GM19395 (cell line): ENCODE data around the gene WDR18.

Source experiments
- ATAC-seq: cut with Tn5 transposase; IDR thresholded peaks from one replicate; pipeline ENCODE4 v1.9.1; 2021; ENCODE audit warnings: mild to moderate bottlenecking, moderate library complexity; ENCODE audit not compliant: unreplicated experiment

WDR18 gene, protein sequence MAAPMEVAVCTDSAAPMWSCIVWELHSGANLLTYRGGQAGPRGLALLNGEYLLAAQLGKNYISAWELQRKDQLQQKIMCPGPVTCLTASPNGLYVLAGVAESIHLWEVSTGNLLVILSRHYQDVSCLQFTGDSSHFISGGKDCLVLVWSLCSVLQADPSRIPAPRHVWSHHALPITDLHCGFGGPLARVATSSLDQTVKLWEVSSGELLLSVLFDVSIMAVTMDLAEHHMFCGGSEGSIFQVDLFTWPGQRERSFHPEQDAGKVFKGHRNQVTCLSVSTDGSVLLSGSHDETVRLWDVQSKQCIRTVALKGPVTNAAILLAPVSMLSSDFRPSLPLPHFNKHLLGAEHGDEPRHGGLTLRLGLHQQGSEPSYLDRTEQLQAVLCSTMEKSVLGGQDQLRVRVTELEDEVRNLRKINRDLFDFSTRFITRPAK

DNA sequence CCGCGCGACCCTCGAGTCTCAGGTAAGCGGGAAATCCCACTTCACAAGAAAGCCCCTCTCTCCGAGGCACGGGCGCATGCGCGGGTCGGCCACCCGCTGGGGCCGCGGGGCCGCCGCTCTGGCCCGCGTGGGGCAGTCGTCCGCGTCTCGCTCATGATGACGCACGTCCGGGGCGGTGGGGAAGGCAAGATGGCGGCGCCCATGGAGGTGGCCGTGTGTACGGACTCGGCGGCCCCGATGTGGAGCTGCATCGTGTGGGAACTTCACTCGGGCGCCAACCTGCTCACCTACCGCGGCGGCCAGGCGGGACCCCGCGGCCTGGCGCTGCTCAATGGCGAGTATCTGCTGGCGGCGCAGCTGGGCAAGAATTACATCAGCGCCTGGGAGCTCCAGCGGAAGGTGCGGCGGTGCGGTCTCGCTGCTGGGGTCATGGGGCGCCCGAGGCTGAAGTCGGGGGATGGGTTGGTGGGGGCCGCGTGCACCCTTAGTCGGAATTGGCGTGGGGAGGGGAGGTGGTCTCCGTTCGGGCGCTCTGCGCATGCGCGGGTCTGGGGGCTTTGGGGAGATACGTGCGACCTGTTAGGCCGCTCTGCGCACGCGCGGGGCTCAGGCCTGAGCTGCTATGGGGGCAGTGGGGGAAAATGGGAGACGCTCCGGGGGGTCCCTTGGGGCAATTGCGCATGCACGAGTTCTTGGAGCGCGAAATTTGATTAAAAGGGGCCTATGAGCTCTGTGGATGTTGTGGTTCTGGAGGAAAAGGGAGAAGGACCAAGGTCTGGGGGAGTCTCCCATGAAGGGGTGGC, at the start of gene WDR18:
WDR18 (plus strand) TSS at position 181 of the 803 bp plus-strand sequence; CDS start at position 190, 9 bp downstream.
- peak; percentile 65 for ATAC-seq

DNA sequence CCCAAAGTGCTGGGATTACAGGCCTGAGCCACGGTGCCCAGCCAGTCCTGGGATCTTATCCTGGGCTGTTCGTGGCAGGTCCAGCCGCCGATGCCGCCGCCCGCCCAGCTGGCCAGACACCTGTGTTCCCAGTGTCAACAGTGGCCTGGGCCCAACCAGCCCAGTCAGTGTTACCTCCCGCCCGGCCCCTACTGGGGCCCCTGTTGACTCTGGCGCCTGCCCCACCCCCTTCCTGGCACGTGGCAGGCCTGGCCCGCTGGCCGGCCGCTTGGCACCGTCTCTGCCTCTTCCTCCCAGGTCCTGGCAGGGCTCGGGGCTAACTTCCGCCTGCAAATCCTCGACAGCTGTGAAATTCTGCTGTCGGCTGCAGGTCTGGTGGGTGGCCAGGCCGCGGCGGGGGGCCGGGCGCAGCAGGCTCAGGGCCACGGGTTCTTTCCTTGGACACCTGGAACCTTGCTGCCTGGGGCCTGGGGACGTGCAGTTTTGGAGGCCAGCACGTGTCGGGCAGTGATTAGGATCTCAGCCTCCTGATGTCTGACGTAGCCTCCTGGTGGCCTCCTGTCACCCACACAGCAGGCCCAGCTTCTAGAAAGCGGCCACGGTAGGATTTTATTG, 49.2 kb upstream of the WDR18 start:
- no peak for ATAC-seq

DNA sequence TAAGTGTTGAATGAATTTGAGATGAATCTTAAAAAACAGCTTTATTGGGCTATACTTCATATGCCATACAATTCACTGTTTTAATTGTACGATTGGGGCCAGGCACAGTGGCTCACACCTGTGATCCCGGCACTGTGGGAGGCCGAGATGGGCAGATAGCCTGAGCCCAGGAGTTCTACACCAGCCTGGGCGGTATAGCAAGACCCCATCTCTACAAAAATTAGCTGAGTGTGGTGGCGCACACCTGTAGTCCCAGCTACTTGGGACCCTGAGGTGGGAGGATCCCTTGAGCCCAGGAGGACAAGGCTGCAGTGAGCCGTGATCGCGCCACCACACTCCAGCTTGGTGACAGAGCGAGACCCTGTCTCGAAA, 48.0 kb upstream of the WDR18 start:
- ATAC-seq: no peak

DNA sequence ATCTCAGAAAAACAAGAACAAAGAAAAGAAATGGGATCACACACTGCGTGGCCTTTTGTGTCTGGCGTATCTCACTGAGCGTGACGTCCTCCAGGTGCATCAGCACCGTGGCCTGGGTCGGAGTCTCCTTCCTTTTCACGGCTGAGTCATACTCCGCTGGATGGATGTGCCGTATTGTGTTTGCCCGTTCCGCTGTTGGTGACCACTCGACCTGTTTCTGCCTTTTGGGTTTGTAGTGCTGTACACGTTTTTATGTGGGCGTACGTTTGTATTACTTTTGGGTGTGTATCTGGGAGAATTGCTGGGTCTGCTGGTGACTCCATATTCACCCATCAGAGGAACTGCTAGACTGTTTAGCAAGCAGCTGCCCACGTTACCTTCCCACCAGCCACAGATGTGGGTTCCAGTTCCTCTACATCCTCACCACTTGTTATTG, 46.9 kb upstream of the WDR18 start:
- no peak for ATAC-seq

DNA sequence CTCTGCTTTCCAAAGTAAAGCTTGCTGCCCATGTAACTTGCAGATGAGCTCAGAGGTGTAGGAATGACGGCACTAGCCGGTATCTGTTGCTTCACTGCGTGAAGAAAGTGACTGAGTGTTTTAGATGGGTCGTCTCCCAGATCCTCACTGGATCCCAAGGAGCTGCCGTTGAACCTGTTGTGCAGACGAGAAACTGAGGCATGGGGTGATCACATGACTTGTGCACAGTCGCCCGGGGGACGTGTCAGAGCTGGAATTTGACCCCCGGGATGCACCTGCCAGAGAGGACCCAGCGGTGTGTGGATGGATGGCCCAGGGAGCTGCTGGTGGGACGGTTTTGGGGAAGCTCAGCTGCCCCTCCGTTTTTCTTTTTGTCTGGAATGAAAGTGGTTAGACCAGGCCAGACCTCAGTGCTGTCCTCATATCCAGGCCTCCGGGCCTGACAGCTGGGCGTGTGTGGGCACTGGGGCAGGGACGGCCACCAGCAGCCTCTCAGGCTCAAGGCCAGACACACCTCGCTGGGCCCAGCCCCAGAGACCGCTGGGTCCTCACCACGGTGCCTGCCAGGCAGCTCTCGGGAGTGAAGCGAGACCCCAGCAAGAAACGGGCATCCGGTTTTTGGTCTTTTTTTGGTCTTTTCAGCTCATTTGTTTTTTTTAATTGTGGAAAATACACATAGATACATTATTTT, 45.8 kb upstream of the WDR18 start:
- ATAC-seq: no peak

DNA sequence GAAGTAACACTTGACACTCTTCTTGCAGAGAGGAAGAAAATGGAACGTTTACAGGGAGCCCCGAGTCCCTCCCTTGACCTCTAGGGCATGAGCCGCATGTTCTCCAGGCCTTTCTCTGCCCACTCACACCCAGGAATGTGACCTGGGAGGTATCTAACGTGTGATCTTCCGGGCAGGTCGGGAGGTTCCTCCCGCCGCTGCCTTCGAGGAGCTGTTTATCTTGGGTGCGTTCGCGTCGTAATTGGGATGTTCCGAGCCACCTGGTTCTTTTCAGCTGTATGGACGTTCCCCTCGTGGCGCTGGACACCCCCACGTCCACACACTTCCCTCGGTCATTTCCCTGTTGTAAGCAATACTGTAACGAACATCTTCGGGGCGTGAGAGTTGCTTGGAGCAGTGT, 44.7 kb upstream of the WDR18 start:
- ATAC-seq: no peak

DNA sequence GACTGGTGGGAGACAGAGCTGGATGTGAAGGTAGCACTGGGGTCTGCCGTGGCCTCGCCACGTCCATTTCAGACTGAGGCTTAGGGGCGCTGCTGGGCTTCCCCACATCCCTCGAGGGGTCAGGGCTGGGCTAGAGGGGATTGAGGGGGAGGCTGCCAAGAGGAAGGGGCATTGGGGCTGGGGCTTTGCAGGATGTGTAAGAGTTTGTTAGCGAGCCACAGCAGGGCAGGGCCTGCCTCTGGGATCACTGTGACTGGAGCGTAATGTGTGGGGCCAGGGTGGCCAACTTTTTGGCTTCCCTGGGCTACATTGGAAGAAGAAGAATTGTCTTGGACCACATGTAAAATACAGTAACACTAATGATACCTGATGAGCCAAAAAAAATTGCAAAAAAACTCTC, 44.2 kb upstream of the WDR18 start:
- ATAC-seq: no peak

DNA sequence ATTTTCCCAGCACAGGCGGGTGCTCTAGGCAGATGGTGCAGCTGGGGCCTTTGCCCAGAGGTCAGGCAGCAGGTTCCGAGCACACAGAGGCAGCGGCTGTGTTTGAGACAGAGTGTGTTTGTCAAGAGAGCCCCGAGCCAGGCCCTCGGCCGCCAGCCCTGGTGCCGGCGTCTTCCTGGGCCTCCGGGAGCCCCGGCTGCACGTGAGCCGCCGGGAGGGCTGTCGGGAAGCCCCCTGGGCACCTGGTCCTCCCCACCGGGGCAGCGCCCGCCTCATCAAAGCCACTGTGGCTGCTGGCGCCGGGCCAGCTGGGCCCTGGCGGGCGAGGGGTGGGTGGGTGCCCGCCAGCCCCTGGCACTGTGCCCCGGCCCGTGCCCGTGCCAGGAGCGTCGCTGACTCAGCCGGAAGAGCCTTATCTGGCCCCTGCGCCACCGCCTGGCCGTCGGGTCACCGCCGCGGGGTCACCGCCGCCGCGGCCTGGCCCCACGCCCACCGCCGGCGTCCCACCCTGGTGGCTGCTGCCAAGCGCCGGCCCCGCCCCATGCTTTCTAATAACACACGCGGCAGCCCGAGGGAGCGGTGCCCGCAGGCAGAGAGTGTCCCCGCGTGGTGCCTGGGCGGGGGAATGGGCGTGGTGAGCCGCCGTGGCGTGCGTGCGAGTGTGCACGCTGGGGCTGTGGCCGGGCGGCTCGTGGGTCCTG, 43.4 kb upstream of the WDR18 start:
- ATAC-seq: no peak

DNA sequence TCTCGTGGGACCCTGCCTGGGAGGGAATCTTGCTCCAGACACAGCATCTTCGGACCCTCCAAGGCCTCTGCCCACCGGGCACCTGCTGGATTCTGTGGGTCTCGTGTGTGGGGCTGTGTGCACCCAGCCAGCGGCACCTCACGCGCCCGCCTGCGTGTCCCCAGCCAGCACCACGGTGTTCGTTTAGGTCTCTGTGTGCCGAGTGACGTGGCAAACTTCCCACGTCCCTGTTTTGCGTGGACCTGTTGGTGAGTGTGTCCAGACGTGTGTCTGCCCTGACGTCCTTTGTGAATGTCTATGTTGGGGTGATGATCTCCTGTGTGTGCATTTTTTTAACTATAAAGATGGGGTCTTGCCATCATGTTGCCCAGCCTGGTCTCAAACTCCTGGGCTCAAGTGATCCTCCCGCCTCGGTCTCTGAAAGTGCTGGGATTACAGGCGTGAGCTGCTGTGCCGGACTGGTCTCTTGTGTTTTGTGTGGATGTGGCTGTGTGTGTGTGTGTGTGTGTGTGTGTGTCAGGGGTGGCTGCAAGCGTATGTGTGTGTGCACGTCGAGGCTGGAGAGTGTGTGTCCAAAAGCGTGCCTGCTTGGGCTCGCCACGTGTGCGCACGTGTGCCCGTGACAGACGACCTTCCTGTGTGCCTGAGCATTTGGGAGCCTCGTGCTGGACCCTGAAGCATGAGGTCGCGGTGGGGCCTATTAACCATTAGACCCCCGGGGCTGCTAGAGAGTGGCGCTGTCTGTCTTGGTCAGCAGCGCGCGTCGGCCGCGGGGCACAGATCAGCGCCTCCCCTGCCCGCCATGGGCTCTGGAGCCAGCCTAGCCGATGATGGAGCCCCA, 42.6 kb upstream of the WDR18 start:
- ATAC-seq: no peak

DNA sequence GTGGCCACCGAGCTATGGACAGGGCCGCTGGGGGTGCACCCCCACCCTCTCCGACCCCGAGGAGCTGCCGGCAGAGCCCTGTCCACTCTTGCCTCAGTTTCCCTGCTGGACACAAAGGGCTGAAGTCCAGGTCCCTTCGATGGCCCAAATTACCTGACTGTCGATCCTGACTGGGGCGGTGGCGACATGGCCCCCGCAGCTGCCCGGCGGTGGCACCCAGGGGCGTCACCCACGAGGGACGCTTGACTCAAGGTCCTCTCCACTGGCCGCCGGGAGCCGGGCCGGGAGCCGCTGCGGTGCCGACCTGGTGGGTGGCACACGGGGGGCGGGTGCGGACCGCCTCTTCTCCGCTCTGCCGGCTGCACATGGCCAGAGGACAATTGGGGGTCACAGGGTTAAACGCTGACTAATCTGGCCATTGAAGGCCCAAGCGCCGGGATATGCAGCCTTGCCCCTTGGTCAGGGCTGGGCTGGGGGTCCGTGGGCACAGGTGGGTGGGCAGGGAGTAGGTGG, 42.0 kb upstream of the WDR18 start:
- ATAC-seq: no peak

DNA sequence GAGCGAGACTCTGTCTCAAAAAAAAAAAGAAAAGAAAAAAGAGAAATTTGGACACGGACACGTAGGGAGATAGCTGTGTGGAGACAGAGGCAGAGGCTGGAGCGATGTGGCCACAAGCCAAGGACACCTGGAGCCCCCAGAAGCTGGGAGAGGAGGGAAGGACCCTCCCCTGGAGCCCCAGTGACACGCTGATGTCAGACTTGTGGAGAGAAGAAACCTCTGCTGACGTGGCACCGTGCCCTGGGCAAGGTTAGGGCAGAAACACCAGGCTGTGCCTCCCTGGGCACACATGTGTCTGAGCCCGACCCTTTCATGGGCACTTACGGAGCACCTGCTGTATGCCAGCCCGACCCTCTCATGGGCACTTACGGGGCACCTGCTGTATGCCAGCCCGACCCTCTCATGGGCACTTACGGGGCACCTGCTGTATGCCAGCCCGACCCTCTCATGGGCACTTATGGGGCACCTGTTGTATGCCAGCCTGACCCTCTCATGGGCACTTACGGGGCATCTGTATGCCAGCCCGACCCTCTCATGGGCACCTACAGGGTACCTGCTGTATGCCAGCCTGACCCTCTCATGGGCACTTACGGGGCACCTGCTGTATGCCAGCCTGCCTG, 40.5 kb upstream of the WDR18 start:
- ATAC-seq: no peak

DNA sequence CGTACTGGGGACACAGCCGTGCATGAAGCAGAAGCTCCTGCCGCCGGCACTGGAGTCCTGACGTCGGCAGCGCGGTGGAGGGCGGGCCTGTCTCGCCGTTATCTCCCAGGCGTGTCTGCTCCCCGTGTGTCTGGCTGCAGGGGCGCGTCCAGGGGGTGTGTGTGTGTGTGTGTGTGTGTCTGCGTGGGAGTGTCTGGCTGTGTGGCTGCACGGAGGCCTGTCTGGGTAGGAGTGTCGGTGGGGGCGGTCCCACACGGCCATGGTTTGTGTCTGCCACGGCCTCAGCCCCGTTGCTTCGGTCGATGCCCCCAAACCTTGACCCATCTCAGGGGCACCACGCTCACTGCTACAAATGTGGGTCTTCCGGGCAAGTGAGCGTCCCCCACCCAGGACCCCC, 40.0 kb upstream of the WDR18 start:
- no peak for ATAC-seq

DNA sequence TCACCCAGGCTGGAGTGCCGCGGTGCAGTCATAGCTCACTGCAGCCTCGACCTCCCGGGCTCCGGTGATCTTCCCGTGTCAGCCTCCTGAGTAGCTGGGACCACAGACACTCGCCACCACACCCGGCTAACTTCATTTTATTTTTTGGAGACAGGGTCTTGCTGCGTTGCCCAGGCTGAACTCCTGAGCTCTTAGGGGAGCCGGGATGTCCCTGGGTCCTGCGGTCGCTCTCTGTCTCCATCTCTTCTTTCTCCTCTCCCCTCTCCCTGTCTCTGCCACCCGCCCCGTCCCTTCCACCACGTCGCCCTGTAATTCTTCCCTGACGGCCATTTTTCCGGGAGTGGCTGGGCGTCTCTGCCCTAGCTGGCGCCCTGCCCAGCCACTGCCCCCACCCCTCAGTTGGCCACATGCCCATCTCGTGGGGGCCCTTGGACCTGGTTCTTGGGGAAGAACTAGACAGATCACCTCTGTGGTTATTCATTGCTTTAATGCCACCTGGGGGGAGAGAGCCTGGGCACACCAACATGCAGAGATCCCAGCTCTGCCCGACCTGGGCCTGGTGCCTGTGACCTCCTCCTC, 39.4 kb upstream of the WDR18 start:
- ATAC-seq: no peak

DNA sequence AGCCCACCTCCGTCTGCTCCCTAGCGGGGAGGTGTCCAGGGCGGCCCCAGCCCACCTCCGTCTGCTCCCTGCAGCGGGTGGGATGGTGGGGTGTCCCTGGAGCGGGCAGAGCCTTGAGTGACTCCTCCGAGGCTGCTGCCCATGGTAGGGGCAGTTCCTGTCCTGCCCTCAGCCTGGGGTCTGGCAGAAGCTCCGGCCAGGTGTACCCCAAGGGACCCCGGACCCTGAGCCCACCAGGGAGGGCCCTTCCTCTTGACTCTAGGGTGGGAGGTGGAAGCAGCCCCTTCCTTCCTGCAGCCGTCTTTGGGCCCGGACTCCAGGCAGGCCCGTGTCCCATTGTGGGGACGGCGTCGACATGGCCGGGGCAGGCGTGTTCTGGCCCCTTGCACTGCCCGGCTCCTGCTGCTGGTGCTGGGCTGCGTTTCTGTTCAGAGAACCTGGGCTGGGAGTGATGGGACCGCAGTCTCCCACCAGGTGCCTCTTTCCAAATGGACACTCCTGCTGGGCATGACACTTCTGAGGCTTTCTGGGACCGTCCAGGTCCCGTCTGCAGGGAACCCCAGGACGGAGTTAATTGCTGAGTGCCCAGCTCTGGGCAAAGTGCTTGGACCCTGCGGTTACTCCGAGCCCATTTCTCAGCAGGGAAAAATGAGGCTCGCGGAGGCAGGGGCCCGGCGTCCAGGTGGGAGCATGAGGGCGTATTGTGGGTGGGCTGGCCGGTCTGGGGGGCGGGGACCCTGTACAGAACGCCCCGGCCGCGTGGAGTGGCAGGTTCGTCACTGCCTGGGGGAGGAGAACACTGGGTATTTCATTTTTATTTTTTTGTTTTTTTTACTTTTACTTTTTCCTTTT, 38.5 kb upstream of the WDR18 start:
- no peak for ATAC-seq

DNA sequence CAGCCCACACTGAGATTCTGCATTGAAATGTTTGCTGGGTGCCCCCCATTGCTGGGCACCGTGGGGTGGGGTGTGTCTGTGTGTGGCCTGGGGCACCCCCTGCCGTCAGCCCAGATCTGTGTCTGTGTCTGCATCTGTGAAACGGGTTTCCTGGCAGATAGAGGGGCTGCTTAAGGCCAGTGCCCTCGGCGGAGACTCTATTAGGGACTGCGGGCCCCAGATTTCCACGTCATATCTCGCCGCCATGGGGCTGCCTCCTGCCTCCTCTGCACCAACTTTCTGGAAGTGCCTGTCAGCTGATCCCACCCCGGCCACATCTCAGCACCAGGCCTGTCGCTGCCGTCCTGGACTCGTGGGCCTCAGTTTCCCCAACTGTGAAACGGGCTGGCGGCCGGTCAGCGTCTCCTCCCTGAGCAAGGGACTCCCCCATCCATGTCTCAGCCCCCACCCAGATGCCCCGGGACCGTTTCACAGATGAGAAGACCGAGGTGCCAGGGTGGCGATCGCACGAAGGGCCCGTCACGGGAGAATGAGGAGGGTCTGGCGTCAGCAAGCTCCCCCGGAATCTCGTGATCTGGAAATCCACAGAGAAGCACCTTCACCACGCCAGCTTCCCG, 36.9 kb upstream of the WDR18 start:
- ATAC-seq: peak; percentile 24

DNA sequence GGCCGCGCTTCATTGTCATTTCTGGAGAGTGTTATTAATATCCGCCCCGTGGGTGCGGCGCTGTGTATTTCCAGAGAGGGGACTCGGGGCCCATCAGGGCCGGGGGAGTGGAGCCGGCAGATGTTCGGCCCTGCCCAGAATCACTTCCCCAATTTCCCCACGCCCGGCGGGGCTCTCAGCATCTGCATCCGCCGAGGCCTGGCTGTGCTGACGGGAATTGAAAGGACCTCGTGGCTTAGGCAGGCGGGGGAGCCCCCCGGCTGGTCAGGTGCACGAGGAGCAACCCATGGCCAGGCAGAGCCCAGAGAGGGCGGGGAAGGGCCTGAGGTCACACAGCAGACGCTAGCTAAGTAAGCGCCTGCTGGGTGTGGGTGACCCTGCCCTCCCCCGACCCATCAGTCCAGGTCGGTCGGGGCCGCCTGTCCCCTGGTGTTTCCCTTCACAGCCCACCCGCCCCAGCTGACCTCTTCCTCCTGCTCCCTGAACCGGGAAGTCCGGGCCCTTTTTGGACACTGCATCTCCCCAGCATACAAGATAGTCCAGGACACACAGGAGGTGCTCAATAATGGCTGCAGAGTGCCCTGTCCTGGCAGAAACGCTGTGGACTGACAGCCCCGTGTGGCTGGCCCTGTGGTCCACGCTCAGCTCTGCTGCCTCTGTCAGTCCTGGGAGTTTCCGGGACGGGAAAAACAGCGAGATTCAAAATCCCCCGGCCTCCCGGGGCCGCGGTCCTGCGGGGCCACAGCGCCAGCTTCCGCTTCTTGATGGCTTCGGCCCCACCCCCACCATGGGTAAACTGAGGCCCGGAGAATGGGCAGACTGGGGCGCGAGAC, 36.2 kb upstream of the WDR18 start:
- ATAC-seq: peak; percentile 62
